OCI-LY7 (cell line): ENCODE results near the gene IKZF1. TPM values are rescaled to one million over a fixed set of nuclear protein-coding genes. Genes with fewer than 3 reads are reported as not detected.

Experiments used
- BruUV-seq: library from RNA; stranded (reverse); fragments of 400-500 nt; replicated peaks from 2 replicates; lab custom pipeline; 2021; lab: Mats Ljungman, UMichigan
- CTCF ChIA-PET: fragments of 300-600 bp; sonication (Branson Sonifier 250); formaldehyde crosslinking; loops from one replicate; lab custom pipeline; 2022; ENCODE audit warnings: antibody characterized with exemption; ENCODE audit not compliant: unreplicated experiment; lab: Charles Lee
- POLR2A ChIA-PET: fragments of 300-600 bp; sonication (Branson Sonifier 250); formaldehyde crosslinking; loops from one replicate; lab custom pipeline; 2022; ENCODE audit warnings: antibody characterized with exemption; lab: Charles Lee
- DNase-seq: peaks from one replicate; pipeline ENCODE4 v3.0.0-alpha.2; 2015; ENCODE audit warnings: low spot score
- H2AFZ ChIP-seq: fragments of 200-600 bp; sonication (generic), shearing (Covaris generic); 2 replicates; pipeline ENCODE4 v1.6.1; 2014; ENCODE audit warnings: mild to moderate bottlenecking, antibody characterized with exemption, low read length, moderate library complexity
- H3K27ac ChIP-seq: fragments of 200-600 bp; sonication (generic); 2 replicates; pipeline ENCODE4 v1.5.1; 2014; ENCODE audit warnings: mixed run types, low read depth, mild to moderate bottlenecking, moderate library complexity, low read length, inconsistent platforms; ENCODE audit not compliant: poor library complexity, severe bottlenecking
- H3K36me3 ChIP-seq: fragments of 200-600 bp; sonication (generic); 2 replicates; pipeline ENCODE4 v1.6.1; 2014; ENCODE audit warnings: mild to moderate bottlenecking, antibody characterized with exemption, low read length, moderate library complexity, mixed read lengths; ENCODE audit not compliant: insufficient read depth
- H3K4me1 ChIP-seq: fragments of 200-600 bp; sonication (generic); 2 replicates; pipeline ENCODE4 v1.5.1; 2014; ENCODE audit warnings: mild to moderate bottlenecking, low read length; ENCODE audit not compliant: insufficient read depth, poor library complexity, severe bottlenecking
- H3K4me2 ChIP-seq: fragments of 200-600 bp; sonication (generic); 2 replicates; pipeline ENCODE4 v1.6.1; 2014; ENCODE audit warnings: mild to moderate bottlenecking, low read length
- H3K4me3 ChIP-seq: fragments of 200-600 bp; sonication (generic); 2 replicates; pipeline ENCODE4 v1.5.1; 2014; ENCODE audit warnings: mild to moderate bottlenecking, low read depth, low read length; ENCODE audit not compliant: poor library complexity, severe bottlenecking
- H3K79me2 ChIP-seq: fragments of 200-600 bp; sonication (generic); 2 replicates; pipeline ENCODE4 v1.6.1; 2016; ENCODE audit warnings: low read depth, mild to moderate bottlenecking, low read length, moderate library complexity, mixed read lengths; ENCODE audit not compliant: insufficient read depth
- H3K9me2 ChIP-seq: fragments of 200-600 bp; sonication (generic); 2 replicates; pipeline ENCODE4 v1.6.1; 2016; ENCODE audit warnings: mild to moderate bottlenecking, low read length, mixed read lengths; ENCODE audit not compliant: insufficient read depth
- H3K9me3 ChIP-seq: fragments of 200-600 bp; sonication (generic); 2 replicates; pipeline ENCODE4 v1.6.1; 2014; ENCODE audit warnings: mild to moderate bottlenecking, mixed run types, low read length, mixed read lengths
- H4K20me1 ChIP-seq: fragments of 200-600 bp; sonication (generic); 2 replicates; pipeline ENCODE4 v1.6.1; 2014; ENCODE audit warnings: mild to moderate bottlenecking, antibody characterized with exemption, low read length, moderate library complexity, mixed read lengths; ENCODE audit not compliant: insufficient read depth
- CTCF ChIP-seq: fragments of 200-600 bp; sonication (generic); conservative IDR thresholded peaks from 2 replicates; pipeline ENCODE4 v1.5.1; 2014; ENCODE audit warnings: mild to moderate bottlenecking, antibody characterized with exemption, low read length, moderate library complexity, mixed read lengths
- EZH2phosphoT487 ChIP-seq: fragments of 200-600 bp; sonication (generic); IDR thresholded peaks from 2 replicates; pipeline ENCODE4 v1.6.1; 2018; ENCODE audit warnings: low read depth, borderline replicate concordance, mild to moderate bottlenecking, mixed run types, antibody characterized with exemption, low read length, moderate library complexity, mixed read lengths
- intact Hi-C: fragments of 100-400 bp; cut with micrococcal nuclease; formaldehyde crosslinking; loops from one replicate; pipeline ENCODE4 v1.10.0; 2022; ENCODE audit not compliant: unreplicated experiment
- total RNA-seq, 2 experiments: library from RNA; depleted of rRNA in 1 of 2; stranded (reverse); fragments of >200 nt in 1 of 2; shearing (Covaris generic) in 1 of 2; gene quantifications; 2 replicates each; pipeline ENCODE4 v1.2.3, GENCODE V29; 2014 to 2022

IKZF1 gene
- total RNA-seq, 2 experiments from 2014 or later, result 108 to 161 TPM

GRCh38 chr7:50264908-50265307, 39.6 kb upstream of the IKZF1 start:
- no TSS peak for BruUV-seq
- Histone ChIP-seq H3K36me3 (no peaks in the 10 kb centered on the region; the same call in 1 of the 2 replicates), H3K9me3 (no peaks in the 10 kb centered on the region; the same call in 1 of the 2 replicates), H3K9me2 (no peaks in the 10 kb centered on the region), H3K4me1 (peaks cover 82% of the 10 kb centered on the region), H2AFZ (peak overlapping the region; percentile 85), H3K4me2 (peak overlapping the region; percentile 64; the same call in 1 of the 2 replicates), H3K79me2 (no peaks in the 10 kb centered on the region), H3K27ac (no peak overlapping the region), H3K4me3 (no peak overlapping the region), H4K20me1 (no peaks in the 10 kb centered on the region)
- CTCF ChIA-PET, result interaction anchor here (0.9 kb wide), 1 partner anchor 55 kb away, joined by 3 read pairs; no protein-coding TSS in a partner anchor
- TF ChIP-seq CTCF, result no peak
- TF ChIP-seq EZH2phosphoT487, result no peak
- POLR2A ChIA-PET, result interaction anchor here (0.7 to 6.8 kb wide), 9 partner anchors 9 to 121 kb away, joined by 3 to 57 read pairs (median 4); partner anchors contain the start of gene IKZF1
- no peak for DNase-seq
- intact Hi-C loops, result no loop called here

GRCh38 chr7:50265968-50266634, 38.4 kb upstream of the IKZF1 start:
- H4K20me1 ChIP-seq, result no peaks in the 10 kb centered on the region
- H2AFZ ChIP-seq, result peak overlapping the region; percentile 85
- no peaks in the 10 kb centered on the region for H3K9me2 ChIP-seq
- peaks cover 94% of the 10 kb centered on the region for H3K4me1 ChIP-seq
- peaks cover 8% of the 10 kb centered on the region; the same call in 1 of the 2 replicates for H3K9me3 ChIP-seq
- H3K36me3 ChIP-seq, result peaks cover 6% of the 10 kb centered on the region; the same call in 1 of the 2 replicates
- CTCF ChIA-PET, result no interaction called here
- peak overlapping the region; percentile 85 for H3K27ac ChIP-seq
- no TSS peak for BruUV-seq
- POLR2A ChIA-PET, result interaction anchor here (0.5 to 6.8 kb wide), 18 partner anchors 8 to 122 kb away, joined by 3 to 57 read pairs (median 4); partner anchors contain the start of gene IKZF1
- peak overlapping the region; percentile 29 for H3K4me3 ChIP-seq
- H3K4me2 ChIP-seq, result peak overlapping the region; percentile 64
- intact Hi-C loops, result loop anchor here (2.0 kb wide), 1 partner anchor 73 kb away; no protein-coding TSS in a partner anchor
- no peak for DNase-seq
- TF ChIP-seq EZH2phosphoT487 (no peak), CTCF (no peak)
- H3K79me2 ChIP-seq, result no peaks in the 10 kb centered on the region
